GM15510 (cell line): ENCODE data around the gene SYCE3.

Experiments
- POLR2A ChIP-seq: IDR thresholded peaks from 3 replicates; pipeline ENCODE4 v1.6.1; 2011; ENCODE audit warnings: borderline replicate concordance; ENCODE audit not compliant: insufficient read length; ENCODE audit errors: extremely low read depth

SYCE3 gene

GRCh38 chr22:50569896-50570535 lies 7.3 kb upstream of the SYCE3 start:
- no peak for TF ChIP-seq POLR2A

GRCh38 chr22:50569041-50569459 lies 6.3 kb upstream of the SYCE3 start:
- TF ChIP-seq POLR2A, result no peak

- TF ChIP-seq POLR2A, result no peak
These were observed 5.9 kb upstream of the SYCE3 start for GRCh38 chr22:50568626-50569025.

- TF ChIP-seq POLR2A, result no peak
These were observed 5.1 kb upstream of the SYCE3 start for GRCh38 chr22:50567721-50568252.

GRCh38 chr22:50564289-50564688 lies 1.6 kb upstream of the SYCE3 start:
- TF ChIP-seq POLR2A, result no peak

- TF ChIP-seq POLR2A, result no peak
These were observed 868 bp upstream of the SYCE3 start for GRCh38 chr22:50563413-50564160.

GRCh38 chr22:50561401-50562358 lies 1.0 kb downstream of the SYCE3 start:
- no peak for TF ChIP-seq POLR2A

- no peak for TF ChIP-seq POLR2A
These were observed 2.7 kb downstream of the SYCE3 start for GRCh38 chr22:50560034-50560433.

GRCh38 chr22:50556703-50557102 lies 6.0 kb downstream of the SYCE3 start:
- no peak for TF ChIP-seq POLR2A

- TF ChIP-seq POLR2A, result no peak
These were observed 9.4 kb downstream of the SYCE3 start for GRCh38 chr22:50553310-50553709.

GRCh38 chr22:50551160-50551752 lies 11.5 kb downstream of the SYCE3 start:
- TF ChIP-seq POLR2A, result no peak

GRCh38 chr22:50550395-50550794 lies 12.3 kb downstream of the SYCE3 start:
- no peak for TF ChIP-seq POLR2A

GRCh38 chr22:50548921-50549790 lies 13.6 kb downstream of the SYCE3 start:
- no peak for TF ChIP-seq POLR2A

GRCh38 chr22:50548040-50548920 lies 14.4 kb downstream of the SYCE3 start:
- peak; percentile 64 for TF ChIP-seq POLR2A
